Breast epithelium (tissue), 4 donors: ENCODE results near the gene ZNF226. TPM values are rescaled to one million over a fixed set of nuclear protein-coding genes. Genes with fewer than 3 reads are reported as not detected.
"Not testable (repeated sequence)": the region's sequence is repeated elsewhere in the genome, so short reads cannot be mapped to it uniquely, and the experiment has no call there.

Experiments used
- DNase-seq, 2 donors: peaks; one replicate each; pipeline ENCODE4 v3.0.0-alpha.2; 2019; ENCODE audit warnings: low spot score in 2 of 2
- H3K27ac ChIP-seq, 2 donors: fragments of 200-600 bp; sonication (generic) in 1 of 2; one replicate each; pipeline ENCODE4 v1.5.1; 2016 to 2019; ENCODE audit warnings: mild to moderate bottlenecking in 1 of 2
- H3K27me3 ChIP-seq, 2 donors: fragments of 200-600 bp; sonication (generic) in 1 of 2; one replicate each; pipeline versions ENCODE4 v1.5.1 to v1.6.0; 2017 to 2019; ENCODE audit warnings: control low read depth in 1 of 2, mild to moderate bottlenecking in 1 of 2
- H3K36me3 ChIP-seq: fragments of 200-600 bp; one replicate; pipeline ENCODE4 v1.5.1; 2019
- H3K4me1 ChIP-seq, 2 donors: fragments of 200-600 bp; sonication (generic); one replicate each; pipeline ENCODE4 v1.5.1; 2016 to 2019; ENCODE audit warnings: control low read depth in 1 of 2
- H3K4me3 ChIP-seq, 3 donors: fragments of 200-600 bp; sonication (generic); 1 replicate in 2 of 3; 2 replicates in 1 of 3; pipeline ENCODE4 v1.5.1; 2016 to 2019; ENCODE audit warnings: mild to moderate bottlenecking in 3 of 3, moderate library complexity in 2 of 3
- H3K9me3 ChIP-seq, 2 donors: fragments of 200-600 bp; sonication (generic) in 1 of 2; one replicate each; pipeline ENCODE4 v1.5.1; 2016 to 2019; ENCODE audit warnings: control low read depth in 1 of 2
- CTCF ChIP-seq, 3 donors: fragments of 450-650 bp; IDR thresholded peaks; one replicate each; pipeline ENCODE4 v1.5.1; 2016 to 2017; ENCODE audit warnings: antibody characterized with exemption in 3 of 3, mild to moderate bottlenecking in 3 of 3, moderate library complexity in 3 of 3
- POLR2A ChIP-seq: fragments of 450-650 bp; IDR thresholded peaks from one replicate; pipeline ENCODE4 v1.6.1; 2016; ENCODE audit warnings: antibody characterized with exemption, mild to moderate bottlenecking, moderate library complexity
- POLR2AphosphoS5 ChIP-seq, 3 donors: sonication (generic); formaldehyde crosslinking; IDR thresholded peaks; one replicate each; pipeline ENCODE4 v1.6.1; 2017; ENCODE audit warnings: antibody characterized with exemption in 3 of 3
- intact Hi-C: fragments of 100-400 bp; cut with DNase I; formaldehyde crosslinking; loops from one replicate; pipeline ENCODE4 v1.15.1; 2023; ENCODE audit warnings: low total_unique reads
- total RNA-seq, 3 donors: library from RNA; depleted of rRNA; stranded (reverse); fragments of >200 nt; gene quantifications; one replicate each; pipeline ENCODE4 v1.1.0, GENCODE V29; 2016

Gene ZNF226
- total RNA-seq, 3 donors from 2014 or later: 14.4 to 34.2 (median 18.7) TPM

GRCh38 chr19:44212250-44212865 lies 47.5 kb downstream of the ZNF226 start, which contains the start of gene ZNF227:
TSS of gene ZNF227 (plus strand) at chr19:44212532. CDS start at chr19:44217793, 5,261 bp downstream.
- Histone ChIP-seq H3K27me3 (no peaks in the 10 kb centered on the region), H3K4me1 (no peaks in the 10 kb centered on the region), H3K36me3 (no peaks in the 10 kb centered on the region), H3K27ac (peak within 1 kb of the TSS; percentile 89 to 92), H3K4me3 (peak within 1 kb of the TSS; percentile 78 to 80 (median 78)), H3K9me3 (peaks cover 8 to 16% of the 10 kb centered on the region in 2 donors)
- intact Hi-C loops: no loop called here
- DNase-seq: peak; percentile 88 to 91
- no peak for TF ChIP-seq POLR2A
- peak; percentile 78 to 83 (median 80) for TF ChIP-seq POLR2AphosphoS5 (IDR thresholded peaks at IDR 0.05)
- TF ChIP-seq CTCF (IDR thresholded peaks at IDR 0.05): no peak

GRCh38 chr19:44212866-44213346 lies 48.0 kb downstream of the ZNF226 start:
- peak overlapping the region; percentile 78 to 80 (median 78) for H3K4me3 ChIP-seq
- TF ChIP-seq CTCF (IDR thresholded peaks at IDR 0.05): no peak
- TF ChIP-seq POLR2A: no peak
- TF ChIP-seq POLR2AphosphoS5 (IDR thresholded peaks at IDR 0.05): no peak
- no peaks in the 10 kb centered on the region for H3K4me1 ChIP-seq
- peaks cover 13 to 19% of the 10 kb centered on the region in 2 donors for H3K9me3 ChIP-seq
- DNase-seq: no peak
- peak overlapping the region; percentile 89 to 92 for H3K27ac ChIP-seq
- H3K36me3 ChIP-seq: peaks cover under 1% of the 10 kb centered on the region
- no peaks in the 10 kb centered on the region for H3K27me3 ChIP-seq
- intact Hi-C loops: no loop called here

- H3K27ac ChIP-seq, H3K4me1 ChIP-seq, H3K36me3 ChIP-seq, intact Hi-C loops, H3K4me3 ChIP-seq, DNase-seq, H3K27me3 ChIP-seq: not testable (repeated sequence)
- H3K9me3 ChIP-seq: peaks cover 24 to 50% of the 10 kb centered on the region in 2 donors
Measured at GRCh38 chr19:44219926-44220325, 55.0 kb downstream of the ZNF226 start.

GRCh38 chr19:44220761-44221160 lies 55.9 kb downstream of the ZNF226 start:
- H3K9me3 ChIP-seq: peaks cover 22 to 55% of the 10 kb centered on the region in 2 donors
- H3K27ac ChIP-seq, H3K27me3 ChIP-seq, H3K4me1 ChIP-seq, intact Hi-C loops, H3K36me3 ChIP-seq, H3K4me3 ChIP-seq, DNase-seq: not testable (repeated sequence)

- H3K9me3 ChIP-seq: peaks cover 27 to 61% of the 10 kb centered on the region in 2 donors
- intact Hi-C loops, H3K27me3 ChIP-seq, H3K27ac ChIP-seq, H3K4me1 ChIP-seq, H3K4me3 ChIP-seq, DNase-seq, H3K36me3 ChIP-seq: not testable (repeated sequence)
Measured at GRCh38 chr19:44221291-44221690, 56.4 kb downstream of the ZNF226 start.

Other genes with a start within 250 kb of the ZNF226 start
- gene ZNF45, start 229.8 kb upstream of the ZNF226 start, total RNA-seq: 10 to 100 TPM in 2 of 3 donors, 1 to 10 TPM in 1; 9.8 to 29.7 (median 19.3) TPM
- gene ZNF221, start 213.9 kb upstream of the ZNF226 start, total RNA-seq: 10 to 100 TPM in 1 of 3 donors, 1 to 10 TPM in 2; 4.5 to 11.7 (median 7.2) TPM
- gene ZNF155, start 180.9 kb upstream of the ZNF226 start, total RNA-seq: 10 to 100 TPM in 2 of 3 donors, 1 to 10 TPM in 1; 6.1 to 17.4 (median 15.1) TPM
- gene ZNF230, start 162.1 kb upstream of the ZNF226 start, total RNA-seq: 1 to 10 TPM; 3.0 to 8.3 (median 5.6) TPM
- gene ZNF222, start 139.7 kb upstream of the ZNF226 start, total RNA-seq: 1 to 10 TPM; 1.8 to 3.8 (median 2.9) TPM
- gene ZNF223, start 113.1 kb upstream of the ZNF226 start, total RNA-seq: 10 to 100 TPM in 1 of 3 donors, 1 to 10 TPM in 2; 2.6 to 12.3 (median 5.6) TPM
- 1 to 10 TPM; 1.1 to 4.2 (median 2.9) TPM for gene ZNF284, start 92.9 kb upstream of the ZNF226 start, total RNA-seq
- gene ZNF224, start 70.7 kb upstream of the ZNF226 start, total RNA-seq: 10 to 100 TPM; 22.4 to 51.4 (median 30.8) TPM
- gene ZNF225, start 51.7 kb upstream of the ZNF226 start, total RNA-seq: 1 to 10 TPM; 3.4 to 6.6 (median 4.6) TPM
- 10 to 100 TPM in 1 of 3 donors, 1 to 10 TPM in 2; 6.4 to 11.3 (median 8.2) TPM for gene ZNF234, start 23.5 kb upstream of the ZNF226 start, total RNA-seq
- gene ZNF227, start 47.4 kb downstream of the ZNF226 start, total RNA-seq: 10 to 100 TPM in 2 of 3 donors, 1 to 10 TPM in 1; 8.2 to 33.2 (median 18.7) TPM
- 1 to 10 TPM in 2 of 3 donors, under 1 TPM in 1; 0.32 to 2.5 (median 1.3) TPM for gene ZNF233, start 94.8 kb downstream of the ZNF226 start, total RNA-seq
- 10 to 100 TPM in 2 of 3 donors, 1 to 10 TPM in 1; 4.6 to 16.0 (median 10.5) TPM for gene ZNF235, start 139.9 kb downstream of the ZNF226 start, total RNA-seq
- gene ZNF112, start 191.6 kb downstream of the ZNF226 start, total RNA-seq: 10 to 100 TPM in 2 of 3 donors, 1 to 10 TPM in 1; 3.8 to 13.0 (median 10.5) TPM
- gene ZNF285, start 236.5 kb downstream of the ZNF226 start, total RNA-seq: 1 to 10 TPM; 1.6 to 7.3 (median 3.6) TPM